GM12801 (cell line): Measurements from ENCODE around the gene LRBA.

Experiments
- CTCF ChIP-seq: IDR thresholded peaks from one replicate; pipeline ENCODE4 v1.5.1; 2011; ENCODE audit warnings: control low read depth; ENCODE audit not compliant: insufficient read length; ENCODE audit errors: extremely low read depth

LRBA gene

GRCh38 chr4:150501009-150501727, 513.9 kb downstream of the LRBA start:
- no peak for TF ChIP-seq CTCF

GRCh38 chr4:150497612-150498011, 517.5 kb downstream of the LRBA start:
- TF ChIP-seq CTCF, result no peak

- no peak for TF ChIP-seq CTCF
These were observed 519.5 kb downstream of the LRBA start for GRCh38 chr4:150495550-150495949.

GRCh38 chr4:150493851-150494250, 521.2 kb downstream of the LRBA start:
- no peak for TF ChIP-seq CTCF

- no peak for TF ChIP-seq CTCF
These were observed 523.7 kb downstream of the LRBA start for GRCh38 chr4:150491132-150492049.

GRCh38 chr4:150482581-150482980, 532.5 kb downstream of the LRBA start:
- no peak for TF ChIP-seq CTCF

GRCh38 chr4:150479657-150480056, 535.4 kb downstream of the LRBA start:
- TF ChIP-seq CTCF, result no peak
